D721Med (cell line): ENCODE measurements around the gene PDE4B.

Source experiments
- DNase-seq: peaks from one replicate; pipeline ENCODE4 v3.0.0; 2011; ENCODE audit warnings: low spot score; ENCODE audit not compliant: insufficient read length
- FAIRE-seq: peaks from 2 replicates; lab custom pipeline; 2011; peaks lifted over from hg19 to GRCh38; lab: Jason Lieb, UNC
- TF ChIP-seq, protein P1 (sequence below): IDR thresholded peaks from 2 replicates; pipeline ENCODE4 v1.5.1; 2012; ENCODE audit warnings: mild to moderate bottlenecking, control low read depth; ENCODE audit not compliant: insufficient read depth; ENCODE audit errors: missing control alignments

PDE4B gene

DNA sequence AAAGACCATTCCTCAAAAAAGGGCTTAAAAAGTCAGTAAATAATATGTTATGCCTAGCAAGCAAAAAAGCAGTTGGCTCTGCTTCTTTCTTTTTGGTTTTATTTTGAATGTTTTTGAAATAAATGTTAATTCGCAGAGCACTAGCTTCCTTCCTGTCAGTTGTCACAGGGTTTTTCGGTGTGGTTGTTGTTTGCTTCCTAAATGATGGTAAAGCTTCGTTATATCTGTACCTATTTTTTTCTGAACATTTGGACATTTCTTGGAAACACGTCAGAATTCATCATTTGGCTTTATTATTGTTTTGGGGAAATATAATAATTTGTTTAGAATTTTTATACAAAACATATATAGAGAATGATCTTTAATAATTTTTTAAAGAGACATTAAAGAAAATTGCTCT lies 389.3 kb downstream of the PDE4B start:
- FAIRE-seq (no peak), DNase-seq (no peak)
- TF ChIP-seq, protein P1, sequence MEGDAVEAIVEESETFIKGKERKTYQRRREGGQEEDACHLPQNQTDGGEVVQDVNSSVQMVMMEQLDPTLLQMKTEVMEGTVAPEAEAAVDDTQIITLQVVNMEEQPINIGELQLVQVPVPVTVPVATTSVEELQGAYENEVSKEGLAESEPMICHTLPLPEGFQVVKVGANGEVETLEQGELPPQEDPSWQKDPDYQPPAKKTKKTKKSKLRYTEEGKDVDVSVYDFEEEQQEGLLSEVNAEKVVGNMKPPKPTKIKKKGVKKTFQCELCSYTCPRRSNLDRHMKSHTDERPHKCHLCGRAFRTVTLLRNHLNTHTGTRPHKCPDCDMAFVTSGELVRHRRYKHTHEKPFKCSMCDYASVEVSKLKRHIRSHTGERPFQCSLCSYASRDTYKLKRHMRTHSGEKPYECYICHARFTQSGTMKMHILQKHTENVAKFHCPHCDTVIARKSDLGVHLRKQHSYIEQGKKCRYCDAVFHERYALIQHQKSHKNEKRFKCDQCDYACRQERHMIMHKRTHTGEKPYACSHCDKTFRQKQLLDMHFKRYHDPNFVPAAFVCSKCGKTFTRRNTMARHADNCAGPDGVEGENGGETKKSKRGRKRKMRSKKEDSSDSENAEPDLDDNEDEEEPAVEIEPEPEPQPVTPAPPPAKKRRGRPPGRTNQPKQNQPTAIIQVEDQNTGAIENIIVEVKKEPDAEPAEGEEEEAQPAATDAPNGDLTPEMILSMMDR = no peak

DNA sequence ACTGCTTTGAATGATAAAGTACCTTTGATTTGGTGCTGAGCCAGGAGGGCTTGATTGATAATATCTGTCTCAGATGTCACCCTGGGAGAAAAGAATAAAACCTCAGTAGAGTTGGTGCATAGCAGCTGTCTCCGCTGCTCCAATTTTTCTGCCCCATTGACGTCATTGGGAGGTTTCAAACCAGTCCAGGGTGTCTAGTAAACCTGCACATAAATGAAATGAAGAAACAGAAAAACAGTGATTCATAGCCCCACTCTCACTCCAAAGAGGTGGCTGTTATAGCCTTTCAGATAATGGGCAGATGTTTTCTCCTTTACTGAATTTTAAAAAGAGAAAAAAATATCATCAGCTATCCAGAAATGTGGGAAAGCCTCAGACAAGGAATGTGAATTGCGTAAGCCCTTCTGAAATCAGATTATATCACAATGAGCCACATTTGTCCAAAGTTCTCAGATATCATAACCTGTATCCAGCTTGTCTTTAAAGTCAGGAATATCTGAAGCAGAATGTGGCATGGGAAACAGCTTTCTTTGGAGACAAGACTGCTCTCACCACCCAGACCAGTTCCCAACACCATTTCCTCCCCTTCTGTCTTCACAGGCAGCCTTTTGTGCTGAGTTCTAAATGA lies 390.0 kb downstream of the PDE4B start:
- no peak for DNase-seq
- peak; percentile 32 for FAIRE-seq
- TF ChIP-seq, protein P1 = no peak

DNA sequence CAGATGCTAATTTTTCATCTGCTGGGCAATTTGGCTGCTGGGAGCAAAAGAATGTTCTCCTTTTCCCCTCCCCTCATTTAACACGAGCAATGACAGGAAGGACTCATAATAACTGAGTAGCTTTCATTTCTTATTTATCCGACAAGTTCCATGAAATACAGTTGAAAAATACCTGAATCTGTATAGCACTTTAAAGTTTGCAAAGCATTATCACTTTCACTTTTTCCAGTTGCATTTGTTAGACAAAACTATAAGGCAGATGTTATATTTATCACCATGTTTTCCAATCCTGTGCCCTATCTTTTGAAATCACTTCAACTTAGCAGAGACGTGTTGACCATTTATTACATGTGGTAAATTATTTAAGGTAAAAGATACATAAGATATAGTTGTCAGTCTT lies 390.7 kb downstream of the PDE4B start:
- TF ChIP-seq, protein P1 = no peak
- no peak for DNase-seq
- no peak for FAIRE-seq

DNA sequence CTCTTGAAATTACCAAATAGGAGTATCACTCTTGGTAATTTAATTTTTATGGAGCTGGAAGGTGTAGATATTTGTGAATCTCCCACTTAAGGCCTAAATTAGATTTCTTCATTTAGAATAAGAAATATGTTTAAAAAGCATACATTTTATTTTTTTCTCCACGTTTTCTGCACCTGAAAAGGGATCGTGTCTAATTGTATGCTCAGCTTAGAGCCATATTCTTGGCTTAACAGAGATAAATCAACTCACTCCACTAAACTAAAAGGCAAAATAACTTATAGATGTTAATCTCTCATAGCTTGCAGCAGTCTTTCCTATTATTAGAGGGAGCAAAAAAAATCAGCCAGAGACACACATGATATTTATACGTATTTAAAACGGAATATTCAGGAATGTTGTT lies 404.4 kb downstream of the PDE4B start:
- no peak for FAIRE-seq
- no peak for DNase-seq
- TF ChIP-seq, protein P1 = no peak

DNA sequence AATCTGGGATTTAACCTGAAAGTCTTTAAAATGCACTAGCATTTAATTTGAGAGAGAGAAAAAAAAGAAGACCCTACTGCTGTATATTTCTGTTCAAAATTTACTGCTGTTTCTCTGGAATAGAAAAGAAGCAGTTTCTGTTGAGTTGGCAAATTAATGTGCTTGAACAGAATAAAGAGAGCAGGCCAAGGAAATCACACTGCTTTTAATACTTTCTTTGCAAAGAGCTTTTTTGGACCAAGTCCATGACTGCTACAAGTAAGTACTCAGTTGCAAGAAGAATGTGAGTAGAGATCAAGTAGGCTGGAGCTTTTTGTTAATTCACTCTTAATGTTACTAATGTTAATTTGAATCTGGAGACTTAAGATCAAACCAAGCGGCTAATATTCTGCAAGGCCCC lies 405.1 kb downstream of the PDE4B start:
- TF ChIP-seq, protein P1 = no peak
- no peak for FAIRE-seq
- DNase-seq = no peak

DNA sequence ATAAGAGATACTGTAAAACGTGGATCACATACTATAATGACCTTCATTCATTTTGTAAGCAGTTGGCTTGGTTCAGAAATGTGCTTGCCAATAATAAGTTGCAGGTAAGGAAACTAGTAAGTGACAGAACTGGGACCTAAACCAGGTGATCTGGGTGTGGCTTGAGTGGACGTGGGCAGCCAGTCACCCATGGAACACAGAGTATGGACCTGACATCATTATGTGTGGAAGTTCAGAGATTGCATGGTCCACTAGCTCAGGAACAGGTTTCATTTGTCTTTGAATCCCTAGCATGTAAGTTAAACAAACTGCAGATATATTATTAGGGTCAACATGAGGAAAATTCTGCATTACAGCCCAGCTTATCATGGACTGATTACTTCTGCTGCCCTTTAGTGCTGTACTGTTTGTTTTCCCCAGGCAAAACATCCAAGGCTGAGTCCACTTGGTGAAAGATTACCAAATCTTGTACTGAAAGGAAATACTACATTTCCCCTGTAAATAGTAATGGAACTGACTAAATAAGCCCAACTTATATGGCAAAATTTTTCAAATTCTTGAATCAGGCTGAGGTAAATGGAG lies 414.0 kb downstream of the PDE4B start:
- FAIRE-seq (no peak), DNase-seq (no peak)
- TF ChIP-seq, protein P1 = no peak

DNA sequence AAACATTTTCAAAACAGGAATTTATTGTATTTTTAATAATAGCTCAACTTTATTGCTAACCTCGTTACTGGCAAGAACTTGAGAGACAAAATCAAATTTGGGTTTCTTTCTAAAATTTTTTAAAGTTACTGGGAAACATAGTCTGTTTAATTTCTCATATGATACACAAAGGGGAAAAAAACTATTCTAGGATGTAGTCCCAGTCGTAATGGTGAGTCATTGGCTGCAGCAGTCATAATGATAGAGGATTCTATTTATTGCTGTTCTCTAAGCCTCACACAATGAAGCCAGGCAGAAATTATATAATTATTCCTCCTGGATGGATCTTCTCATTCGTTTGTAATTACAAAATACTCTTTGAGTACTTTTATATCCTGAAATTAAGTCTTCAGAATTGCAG lies 414.8 kb downstream of the PDE4B start:
- DNase-seq = no peak
- FAIRE-seq = no peak
- TF ChIP-seq, protein P1 = no peak
